ENCODE data around the gene MESD. TPM values are rescaled to one million over a fixed set of nuclear protein-coding genes. Genes with fewer than 3 reads are reported as not detected.

The MESD gene
- total and polyA plus RNA-seq, 2 of the 4 experiments (the other 2 are of a cell fraction), result 10.0 to 14.0 TPM

- in situ Hi-C loops (cut with MboI; ENCODE audit: low sequenced_read_pairs), result no loop called here
- Histone ChIP-seq H3K4me1 (ENCODE audit: control insufficient read depth, insufficient read depth, low read length) (no peaks in the 10 kb centered on the region; the same call in 1 of the 2 replicates), H3K14ac (replicated peaks; ENCODE audit: low read depth, low read length) (no peak overlapping the region), H3K4me3 (ENCODE audit: insufficient read depth, low read depth, low read length) (no peak overlapping the region), H4K91ac (ENCODE audit: insufficient read depth, low read depth, low read length) (no peak overlapping the region), H2BK5ac (ENCODE audit: low read depth, low read length, poor library complexity, severe bottlenecking) (no peak overlapping the region), H3K27ac (ENCODE audit: insufficient read depth, low read length) (no peak overlapping the region), H2BK120ac (ENCODE audit: low read depth, low read length) (no peak overlapping the region), H3K9me1 (ENCODE audit: insufficient read depth, low read length) (no peaks in the 10 kb centered on the region), H3K36me3 (ENCODE audit: control insufficient read depth, insufficient read depth, low read length) (peaks cover 62% of the 10 kb centered on the region), H3K4me2 (ENCODE audit: low read depth, low read length) (no peak overlapping the region), H3K23ac (ENCODE audit: low read depth, low read length) (no peak overlapping the region), H4K20me1 (ENCODE audit: insufficient read depth, low read length) (peaks cover 24% of the 10 kb centered on the region; the same call in 1 of the 2 replicates), H3K4ac (ENCODE audit: low read depth, low read length) (no peak overlapping the region), H4K5ac (ENCODE audit: low read depth, low read length) (no peak overlapping the region), H2BK15ac (ENCODE audit: low read depth, low read length) (no peak overlapping the region), H3K18ac (ENCODE audit: low read depth, low read length) (no peak overlapping the region), H3K9ac (ENCODE audit: low read depth, low read length) (no peak overlapping the region), H4K8ac (ENCODE audit: low read depth in 2 of 2, low read length in 2 of 2) (no peak overlapping the region), H2AK5ac (ENCODE audit: low read depth, low read length) (no peak overlapping the region), H3K27me3 (ENCODE audit: control insufficient read depth, insufficient read depth, low read length) (no peaks in the 10 kb centered on the region), H3K56ac (ENCODE audit: extremely low read depth, insufficient read depth, low read length) (no peak overlapping the region), H2AFZ (replicated peaks; ENCODE audit: low read length, poor library complexity) (no peak overlapping the region), H3K79me1 (ENCODE audit: low read depth in 1 of 2, low read length in 2 of 2) (0 out of 4 replicates have a peak, but pooled peaks cover 0 to 3% of the 10 kb centered on the region in 2 experiments), H3K9me3 (ENCODE audit: control insufficient read depth, insufficient read depth, low read length) (no peaks in the 10 kb centered on the region), H2BK20ac (ENCODE audit: low read depth, low read length) (no peak overlapping the region), H2AK9ac (replicated peaks; ENCODE audit: low read depth, low read length, poor library complexity) (no peak overlapping the region)
- DNase-seq (no peak), ATAC-seq (ENCODE audit: low read depth) (no peak; the same call in 1 of the 2 replicates)
- dilution Hi-C loops (cut with HindIII; ENCODE audit: low sequenced_read_pairs, unreplicated experiment), result no loop called here
- intact Hi-C loops (cut with micrococcal nuclease), result no loop called here
- TF ChIP-seq, protein P1, sequence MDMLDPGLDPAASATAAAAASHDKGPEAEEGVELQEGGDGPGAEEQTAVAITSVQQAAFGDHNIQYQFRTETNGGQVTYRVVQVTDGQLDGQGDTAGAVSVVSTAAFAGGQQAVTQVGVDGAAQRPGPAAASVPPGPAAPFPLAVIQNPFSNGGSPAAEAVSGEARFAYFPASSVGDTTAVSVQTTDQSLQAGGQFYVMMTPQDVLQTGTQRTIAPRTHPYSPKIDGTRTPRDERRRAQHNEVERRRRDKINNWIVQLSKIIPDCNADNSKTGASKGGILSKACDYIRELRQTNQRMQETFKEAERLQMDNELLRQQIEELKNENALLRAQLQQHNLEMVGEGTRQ (IDR thresholded peaks at IDR 0.05; ENCODE audit: low read depth, low read length), result no peak
- TF ChIP-seq FOS (IDR thresholded peaks at IDR 0.05; ENCODE audit: low read depth, low read length) (no peak), MAZ (IDR thresholded peaks at IDR 0.05; ENCODE audit: borderline replicate concordance, low read depth, low read length) (no peak), CTCF (conservative IDR thresholded peaks at IDR 0.05; ENCODE audit: low read depth, low read length) (no peak), RAD21 (IDR thresholded peaks at IDR 0.05; ENCODE audit: low read length) (no peak), RCOR1 (IDR thresholded peaks at IDR 0.05; ENCODE audit: insufficient replicate concordance, low read length) (no peak), MAFK (IDR thresholded peaks at IDR 0.05; ENCODE audit: low read depth, low read length) (no peak), SMC3 (IDR thresholded peaks at IDR 0.05; ENCODE audit: low read depth, low read length) (no peak), POLR2A (IDR thresholded peaks at IDR 0.05; ENCODE audit: low read depth, low read length) (no peak), NFE2L2 (IDR thresholded peaks at IDR 0.05; ENCODE audit: low read depth, low read length) (no peak), CEBPB (IDR thresholded peaks at IDR 0.05; ENCODE audit: low read depth, low read length) (no peak), MXI1 (IDR thresholded peaks at IDR 0.05; ENCODE audit: borderline replicate concordance, low read depth, low read length) (no peak), RFX5 (IDR thresholded peaks at IDR 0.05; ENCODE audit: low read depth, low read length) (no peak), BHLHE40 (IDR thresholded peaks at IDR 0.05; ENCODE audit: low read depth, low read length) (no peak), CHD1 (IDR thresholded peaks at IDR 0.05; ENCODE audit: low read depth, low read length) (no peak)
- TF ChIP-seq, protein P2, sequence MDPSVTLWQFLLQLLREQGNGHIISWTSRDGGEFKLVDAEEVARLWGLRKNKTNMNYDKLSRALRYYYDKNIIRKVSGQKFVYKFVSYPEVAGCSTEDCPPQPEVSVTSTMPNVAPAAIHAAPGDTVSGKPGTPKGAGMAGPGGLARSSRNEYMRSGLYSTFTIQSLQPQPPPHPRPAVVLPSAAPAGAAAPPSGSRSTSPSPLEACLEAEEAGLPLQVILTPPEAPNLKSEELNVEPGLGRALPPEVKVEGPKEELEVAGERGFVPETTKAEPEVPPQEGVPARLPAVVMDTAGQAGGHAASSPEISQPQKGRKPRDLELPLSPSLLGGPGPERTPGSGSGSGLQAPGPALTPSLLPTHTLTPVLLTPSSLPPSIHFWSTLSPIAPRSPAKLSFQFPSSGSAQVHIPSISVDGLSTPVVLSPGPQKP (IDR thresholded peaks at IDR 0.05; ENCODE audit: borderline replicate concordance, low read depth, low read length), result no peak
- ChIA-PET CTCF (interaction anchor here (0.7 kb wide), 1 partner anchor 21 kb away, joined by 5 read pairs; no protein-coding TSS in a partner anchor), POLR2A (ENCODE audit: unreplicated experiment) (no interaction called here)
- BruUV-seq (replicated peaks), result no TSS peak
- no CpG with 5 or more reads among the region's 1 CpG for WGBS, 2 experiments (ENCODE audit: extremely low coverage in 2 of 2, insufficient read length in 1 of 2)
These were observed 77.8 kb downstream of the MESD start for GRCh38 chr15:80911821-80912220.

All from IMR-90 (cell line).